H9 (cell line): ENCODE results near the gene FRAS1. TPM values are rescaled to one million over a fixed set of nuclear protein-coding genes. Genes with fewer than 3 reads are reported as not detected.

Source experiments
- DNase-seq: peaks from one replicate; pipeline ENCODE4 v3.0.0-alpha.2; 2017
- H2AFZ ChIP-seq: one replicate; pipeline ENCODE4 v1.6.1; 2013; ENCODE audit warnings: mild to moderate bottlenecking, low read length, control low read depth, moderate library complexity
- H2AK5ac ChIP-seq: 2 replicates; pipeline ENCODE4 v1.6.1; 2013; ENCODE audit warnings: low read length, control low read depth, mixed read lengths; ENCODE audit not compliant: insufficient read length
- H2BK120ac ChIP-seq: one replicate; pipeline ENCODE4 v1.6.1; 2013; ENCODE audit warnings: low read depth, mild to moderate bottlenecking, low read length, control low read depth, inconsistent platforms; ENCODE audit not compliant: poor library complexity, severe bottlenecking
- H2BK12ac ChIP-seq: 2 replicates; pipeline ENCODE4 v1.6.1; 2013; ENCODE audit warnings: low read length, control low read depth, mixed read lengths, low read depth; ENCODE audit not compliant: insufficient read length
- H2BK15ac ChIP-seq: 2 replicates; pipeline ENCODE4 v1.6.1; 2013; ENCODE audit warnings: low read depth, low read length, control low read depth
- H2BK20ac ChIP-seq: one replicate; pipeline ENCODE4 v1.6.1; 2013; ENCODE audit warnings: low read depth, mild to moderate bottlenecking, low read length, control low read depth, inconsistent platforms; ENCODE audit not compliant: poor library complexity, severe bottlenecking
- H2BK5ac ChIP-seq: 2 replicates; pipeline ENCODE4 v1.6.1; 2013; ENCODE audit warnings: low read length, control low read depth, mixed read lengths; ENCODE audit not compliant: insufficient read length
- H3K14ac ChIP-seq: 2 replicates; pipeline ENCODE4 v1.6.1; 2013; ENCODE audit warnings: low read length, control low read depth; ENCODE audit not compliant: insufficient read depth
- H3K18ac ChIP-seq: 2 replicates; pipeline ENCODE4 v1.6.1; 2013; ENCODE audit warnings: low read depth, mild to moderate bottlenecking, mixed read lengths, low read length, control low read depth; ENCODE audit not compliant: insufficient read length
- H3K23ac ChIP-seq: 2 replicates; pipeline ENCODE4 v1.6.1; 2013; ENCODE audit warnings: low read length, control low read depth, mixed read lengths, low read depth; ENCODE audit not compliant: insufficient read length
- H3K23me2 ChIP-seq: 2 replicates; pipeline ENCODE4 v1.6.1; 2013; ENCODE audit warnings: low read depth, mild to moderate bottlenecking, mixed read lengths, low read length, control low read depth; ENCODE audit not compliant: insufficient read length, poor library complexity, severe bottlenecking
- H3K27ac ChIP-seq: 2 replicates; pipeline ENCODE4 v1.5.1; 2013; ENCODE audit warnings: low read length, control low read depth, mixed read lengths, low read depth; ENCODE audit not compliant: insufficient read length
- H3K27me3 ChIP-seq: 2 replicates; pipeline ENCODE4 v1.6.1; 2013; ENCODE audit warnings: low read length, control low read depth, inconsistent platforms; ENCODE audit not compliant: insufficient read depth
- H3K4ac ChIP-seq: 2 replicates; pipeline ENCODE4 v1.6.1; 2013; ENCODE audit warnings: low read depth, mild to moderate bottlenecking, control low read depth, inconsistent platforms, low read length, moderate library complexity
- H3K4me1 ChIP-seq: 2 replicates; pipeline ENCODE4 v1.6.1; 2013; ENCODE audit warnings: low read length, control low read depth, inconsistent platforms; ENCODE audit not compliant: insufficient read depth
- H3K4me2 ChIP-seq: 2 replicates; pipeline ENCODE4 v1.6.1; 2013; ENCODE audit warnings: low read length, control low read depth, mixed read lengths; ENCODE audit not compliant: insufficient read length, insufficient read depth
- H3K56ac ChIP-seq: 2 replicates; pipeline ENCODE4 v1.6.1; 2013; ENCODE audit warnings: low read depth, mild to moderate bottlenecking, mixed read lengths, low read length, control low read depth; ENCODE audit not compliant: insufficient read length
- H3K79me1 ChIP-seq: 2 replicates; pipeline ENCODE4 v1.6.1; 2013; ENCODE audit warnings: low read depth, mild to moderate bottlenecking, moderate library complexity, low read length, control low read depth, inconsistent platforms; ENCODE audit not compliant: insufficient read depth, poor library complexity, severe bottlenecking
- H3K79me2 ChIP-seq: 2 replicates; pipeline ENCODE4 v1.6.1; 2013; ENCODE audit warnings: low read length, control low read depth, inconsistent platforms; ENCODE audit not compliant: insufficient read depth
- H3K9ac ChIP-seq: 2 replicates; pipeline ENCODE4 v1.6.1; 2013; ENCODE audit warnings: low read length, control low read depth, mixed read lengths; ENCODE audit not compliant: insufficient read length; ENCODE audit errors: extremely low read depth
- H3K9me3 ChIP-seq: one replicate; pipeline ENCODE4 v1.6.1; 2013; ENCODE audit warnings: low read depth, low read length, inconsistent platforms; ENCODE audit not compliant: control insufficient read depth
- H3T11ph ChIP-seq: one replicate; pipeline ENCODE4 v1.6.1; 2013; ENCODE audit warnings: mild to moderate bottlenecking, low read length, control low read depth, inconsistent platforms
- H4K20me1 ChIP-seq: one replicate; pipeline ENCODE4 v1.6.1; 2013; ENCODE audit not compliant: control insufficient read depth, insufficient read length, insufficient read depth
- H4K5ac ChIP-seq: 2 replicates; pipeline ENCODE4 v1.6.1; 2013; ENCODE audit warnings: low read depth, mild to moderate bottlenecking, mixed read lengths, low read length, control low read depth; ENCODE audit not compliant: insufficient read length
- H4K8ac ChIP-seq: replicated peaks from 2 replicates; pipeline ENCODE4 v1.6.1; 2013; ENCODE audit warnings: low read length, control low read depth, mixed read lengths, low read depth; ENCODE audit not compliant: insufficient read length
- H4K91ac ChIP-seq: 2 replicates; pipeline ENCODE4 v1.6.1; 2013; ENCODE audit warnings: low read depth, mild to moderate bottlenecking, moderate library complexity, mixed read lengths, low read length, control low read depth; ENCODE audit not compliant: insufficient read length
- H3K27ac Mint-ChIP-seq, 3 experiments: 2 replicates in 2 of 3; 3 replicates in 1 of 3; pipeline ENCODE4 v1.8.0; 2020 to 2021; ENCODE audit warnings: mixed read lengths in 3 of 3, mild to moderate bottlenecking in 1 of 3, moderate library complexity in 1 of 3
- H3K27me3 Mint-ChIP-seq: 2 replicates; pipeline ENCODE4 v1.8.0; 2021; ENCODE audit warnings: low read depth, mild to moderate bottlenecking, moderate library complexity, mixed read lengths
- H3K36me3 Mint-ChIP-seq, 3 experiments: 2 replicates in 2 of 3; 3 replicates in 1 of 3; pipeline ENCODE4 v1.8.0; 2020 to 2021; ENCODE audit warnings: low read depth in 3 of 3, mixed read lengths in 3 of 3; ENCODE audit not compliant: insufficient read depth in 1 of 3
- H3K4me1 Mint-ChIP-seq, 2 experiments: 2 replicates each; pipeline ENCODE4 v1.8.0; 2020; ENCODE audit warnings: mixed read lengths in 2 of 2
- H3K4me3 Mint-ChIP-seq, 2 experiments: 2 replicates in 1 of 2; 3 replicates in 1 of 2; pipeline ENCODE4 v1.8.0; 2020 to 2021; ENCODE audit warnings: mild to moderate bottlenecking in 2 of 2, mixed read lengths in 2 of 2, moderate library complexity in 1 of 2
- H3K9me3 Mint-ChIP-seq, 2 experiments: 2 replicates in 1 of 2; 3 replicates in 1 of 2; pipeline ENCODE4 v1.8.0; 2020; ENCODE audit warnings: mild to moderate bottlenecking in 2 of 2, mixed read lengths in 2 of 2, moderate library complexity in 1 of 2
- WGBS: extraction: QIAGEN DNeasy Blood & Tissue Kit; methylation state at CpG from one replicate; pipeline ENCODE4 v1.1.7; 2013; ENCODE audit warnings: missing lambda C conversion rate, low lambda C conversion rate, mixed read lengths; ENCODE audit not compliant: insufficient read length; ENCODE audit errors: extremely low coverage; 5-methylcytosine and 5-hydroxymethylcytosine counted together
- total RNA-seq: library from RNA; stranded (reverse); gene quantifications from 2 replicates; pipeline ENCODE4 v1.2.1, GENCODE V29; 2021
- TF ChIP-seq, protein P1 (sequence below): fragments of 200-600 bp; sonication (generic); conservative IDR thresholded peaks from 3 replicates; pipeline ENCODE4 v1.8.0; 2021; ENCODE audit warnings: antibody characterized with exemption, mild to moderate bottlenecking

The FRAS1 gene
- total RNA-seq, 1 experiment from 2014 or later: 58.5 TPM

DNA sequence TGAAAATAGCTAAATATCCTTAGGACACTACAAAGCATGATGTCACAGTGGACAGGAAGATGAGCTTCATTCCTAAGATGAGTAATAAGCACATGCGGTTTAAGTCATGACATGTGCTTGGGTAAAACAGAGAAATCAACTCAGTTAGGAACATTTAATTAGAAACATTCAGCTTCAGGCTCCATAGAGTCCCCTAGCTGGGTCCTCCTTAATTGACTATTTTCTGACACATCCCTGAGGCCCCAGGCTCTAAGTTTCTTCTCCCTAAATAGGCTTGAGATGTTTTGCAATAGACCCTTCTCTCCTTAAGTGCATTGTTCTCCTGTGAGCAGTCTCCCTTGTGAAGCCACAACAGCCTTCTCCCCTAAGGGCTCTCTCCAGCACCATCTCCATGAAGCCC is 424.1 kb downstream of the FRAS1 start:
- peak overlapping the region in 1 of 3 experiments; percentile 12; a peak in 1 of 7 replicates for H3K27ac Mint-ChIP-seq
- Histone ChIP-seq H3K18ac (no peak overlapping the region), H2BK20ac (no peak overlapping the region)

More for the DNA sequence above, 424.1 kb downstream of the FRAS1 start:
- H3K79me1 ChIP-seq: no peaks in the 10 kb centered on the region
- no peaks in the 10 kb centered on the region for H3K27me3 ChIP-seq
- H3K56ac ChIP-seq: no peak overlapping the region
- no peak overlapping the region for H2AK5ac ChIP-seq
- H2BK15ac ChIP-seq: no peak overlapping the region
- H2AFZ ChIP-seq: no peak overlapping the region
- H2BK120ac ChIP-seq: no peak overlapping the region
- H3K9ac ChIP-seq: no peak overlapping the region
- no peak overlapping the region for H3K27ac ChIP-seq
- no peak overlapping the region for H2BK5ac ChIP-seq
- no peak overlapping the region for H4K91ac ChIP-seq
- TF ChIP-seq, protein P1, sequence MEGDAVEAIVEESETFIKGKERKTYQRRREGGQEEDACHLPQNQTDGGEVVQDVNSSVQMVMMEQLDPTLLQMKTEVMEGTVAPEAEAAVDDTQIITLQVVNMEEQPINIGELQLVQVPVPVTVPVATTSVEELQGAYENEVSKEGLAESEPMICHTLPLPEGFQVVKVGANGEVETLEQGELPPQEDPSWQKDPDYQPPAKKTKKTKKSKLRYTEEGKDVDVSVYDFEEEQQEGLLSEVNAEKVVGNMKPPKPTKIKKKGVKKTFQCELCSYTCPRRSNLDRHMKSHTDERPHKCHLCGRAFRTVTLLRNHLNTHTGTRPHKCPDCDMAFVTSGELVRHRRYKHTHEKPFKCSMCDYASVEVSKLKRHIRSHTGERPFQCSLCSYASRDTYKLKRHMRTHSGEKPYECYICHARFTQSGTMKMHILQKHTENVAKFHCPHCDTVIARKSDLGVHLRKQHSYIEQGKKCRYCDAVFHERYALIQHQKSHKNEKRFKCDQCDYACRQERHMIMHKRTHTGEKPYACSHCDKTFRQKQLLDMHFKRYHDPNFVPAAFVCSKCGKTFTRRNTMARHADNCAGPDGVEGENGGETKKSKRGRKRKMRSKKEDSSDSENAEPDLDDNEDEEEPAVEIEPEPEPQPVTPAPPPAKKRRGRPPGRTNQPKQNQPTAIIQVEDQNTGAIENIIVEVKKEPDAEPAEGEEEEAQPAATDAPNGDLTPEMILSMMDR: no peak
- H3K4ac ChIP-seq: no peak overlapping the region
- WGBS: no CpG with 5 or more reads among the region's 1 CpG
- no peak overlapping the region for H4K5ac ChIP-seq
- no peak overlapping the region for H4K8ac ChIP-seq
- no peaks in the 10 kb centered on the region for H3K27me3 Mint-ChIP-seq
- no peak overlapping the region for H3K14ac ChIP-seq
- no peak overlapping the region for H2BK12ac ChIP-seq
- H3K4me2 ChIP-seq: no peak overlapping the region
- H3K9me3 ChIP-seq: no peaks in the 10 kb centered on the region
- no peak for DNase-seq
- no peaks in the 10 kb centered on the region for H3K4me1 Mint-ChIP-seq
- no peaks in the 10 kb centered on the region for H3K9me3 Mint-ChIP-seq
- H3T11ph ChIP-seq: no peak overlapping the region
- no peak overlapping the region for H3K23ac ChIP-seq
- H3K4me1 ChIP-seq: no peaks in the 10 kb centered on the region
- peaks cover 7 to 49% (median 37%) of the 10 kb centered on the region in 3 experiments; a peak in 6 of 7 replicates for H3K36me3 Mint-ChIP-seq
- no peaks in the 10 kb centered on the region for H3K23me2 ChIP-seq
- no peaks in the 10 kb centered on the region for H3K79me2 ChIP-seq
- H3K4me3 Mint-ChIP-seq: no peak overlapping the region
- no peaks in the 10 kb centered on the region for H4K20me1 ChIP-seq
